NCI-H1930 (cell line): ENCODE measurements around the gene KRT5.

Experiments
- DNase-seq, 2 experiments: peaks; one replicate each; lab custom pipeline; 2025; lab: John Stamatoyannopoulos, UW

The KRT5 gene

GRCh38 chr12:52537101-52537500 is 16.9 kb upstream of the KRT5 start:
- no peak for DNase-seq

- DNase-seq = no peak
These were observed 15.4 kb upstream of the KRT5 start for GRCh38 chr12:52535574-52535973.

GRCh38 chr12:52534482-52534881 is 14.3 kb upstream of the KRT5 start:
- DNase-seq = no peak

- DNase-seq = no peak
These were observed 13.7 kb upstream of the KRT5 start for GRCh38 chr12:52533686-52534470.

GRCh38 chr12:52532636-52533035 is 12.4 kb upstream of the KRT5 start:
- DNase-seq = no peak

- DNase-seq = no peak
These were observed 11.5 kb upstream of the KRT5 start for GRCh38 chr12:52531566-52532300.

GRCh38 chr12:52530905-52531304 is 10.7 kb upstream of the KRT5 start:
- no peak for DNase-seq

GRCh38 chr12:52530366-52530765 is 10.2 kb upstream of the KRT5 start:
- DNase-seq = no peak

- DNase-seq = no peak
These were observed 9.7 kb upstream of the KRT5 start for GRCh38 chr12:52529846-52530245.

GRCh38 chr12:52529417-52529816 is 9.2 kb upstream of the KRT5 start:
- DNase-seq = no peak

GRCh38 chr12:52528641-52529143 is 8.5 kb upstream of the KRT5 start:
- no peak for DNase-seq

GRCh38 chr12:52527121-52527800 is 7.1 kb upstream of the KRT5 start:
- DNase-seq = no peak

- DNase-seq = no peak
These were observed 6.3 kb upstream of the KRT5 start for GRCh38 chr12:52526511-52526951.

- DNase-seq = no peak
These were observed 5.7 kb upstream of the KRT5 start for GRCh38 chr12:52525661-52526499.

GRCh38 chr12:52524898-52525591 is 4.9 kb upstream of the KRT5 start:
- DNase-seq = no peak

- DNase-seq = no peak
These were observed 4.2 kb upstream of the KRT5 start for GRCh38 chr12:52524241-52524897.

- DNase-seq = no peak
These were observed 3.6 kb upstream of the KRT5 start for GRCh38 chr12:52523824-52524223.

- no peak for DNase-seq
These were observed 2.3 kb upstream of the KRT5 start for GRCh38 chr12:52522346-52523011.

GRCh38 chr12:52521568-52522266 is 1.5 kb upstream of the KRT5 start:
- no peak for DNase-seq
